Activated CD8-positive, alpha-beta T cell treated with anti-CD3 and anti-CD28 coated beads, Interleukin-2, amount 10 ng/mL, durations not matched to agents 7 days and 5 days (primary cell): ENCODE measurements around the gene UBN1. TPM values are rescaled to one million over a fixed set of nuclear protein-coding genes. Genes with fewer than 3 reads are reported as not detected.

Experiments
- ATAC-seq: fragments of 150-1000 bp; cut with Tn5 transposase; one replicate; pipeline ENCODE4 v1.10.0; 2021; ENCODE audit warnings: moderate library complexity
- CTCF ChIA-PET: fragments of 350-600 bp; sonication (Branson Sonifier 250); formaldehyde crosslinking; loops from one replicate; lab custom pipeline; 2021; ENCODE audit warnings: antibody characterized with exemption; lab: Charles Lee
- POLR2A ChIA-PET: fragments of 350-600 bp; sonication (Branson Sonifier 250); formaldehyde crosslinking; loops from one replicate; lab custom pipeline; 2021; ENCODE audit warnings: antibody characterized with exemption; lab: Charles Lee
- DNase-seq: peaks from one replicate; pipeline ENCODE4 v3.0.0-alpha.2; 2020
- H3K27ac Mint-ChIP-seq: one replicate; pipeline ENCODE4 v1.8.0; 2021; ENCODE audit warnings: mild to moderate bottlenecking, mixed read lengths
- H3K27me3 Mint-ChIP-seq: one replicate; pipeline ENCODE4 v1.8.0; 2021; ENCODE audit warnings: low read depth, mixed read lengths
- H3K36me3 Mint-ChIP-seq: one replicate; pipeline ENCODE4 v1.8.0; 2021; ENCODE audit warnings: low read depth, mixed read lengths
- H3K4me1 Mint-ChIP-seq: one replicate; pipeline ENCODE4 v1.8.0; 2021; ENCODE audit warnings: low read depth, mixed read lengths
- H3K4me3 Mint-ChIP-seq: one replicate; pipeline ENCODE4 v1.8.0; 2021; ENCODE audit warnings: mild to moderate bottlenecking, mixed read lengths
- H3K9me3 Mint-ChIP-seq: one replicate; pipeline ENCODE4 v1.8.0; 2022; ENCODE audit warnings: mixed read lengths; ENCODE audit not compliant: insufficient read depth
- total RNA-seq, 2 experiments: library from RNA; stranded (reverse); gene quantifications; one replicate each; pipeline ENCODE4 v1.2.3, GENCODE V29; 2021

Gene UBN1
- total RNA-seq, 2 experiments from 2014 or later, result 42.1 to 44.1 TPM

DNA sequence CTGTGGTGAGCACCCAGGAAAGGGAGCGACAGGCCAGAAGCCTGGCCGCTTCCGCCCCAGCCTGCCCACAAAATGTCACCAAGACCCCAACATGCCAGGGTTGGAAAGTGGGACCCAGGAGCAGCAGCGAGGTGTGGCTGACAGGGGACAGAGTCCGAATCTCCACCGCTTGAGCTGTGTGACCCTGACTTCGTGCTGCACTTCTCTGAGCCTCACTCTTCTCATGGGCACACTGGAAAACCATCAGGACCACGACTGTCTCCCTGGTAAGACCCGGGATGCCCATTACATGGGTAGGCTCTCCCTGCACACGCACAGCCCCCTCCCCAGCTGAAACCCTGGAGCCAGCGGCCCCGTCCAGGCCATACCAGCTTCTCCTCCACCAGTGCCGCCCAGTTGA lies 54.8 kb downstream of the UBN1 start:
- Mint-ChIP-seq H3K4me3 (no peak overlapping the region), H3K9me3 (no peaks in the 10 kb centered on the region), H3K36me3 (no peaks in the 10 kb centered on the region), H3K27me3 (peaks cover 7% of the 10 kb centered on the region), H3K27ac (no peak overlapping the region), H3K4me1 (no peaks in the 10 kb centered on the region)
- POLR2A ChIA-PET, result no interaction called here
- no peak for ATAC-seq
- no peak for DNase-seq
- CTCF ChIA-PET, result no interaction called here

DNA sequence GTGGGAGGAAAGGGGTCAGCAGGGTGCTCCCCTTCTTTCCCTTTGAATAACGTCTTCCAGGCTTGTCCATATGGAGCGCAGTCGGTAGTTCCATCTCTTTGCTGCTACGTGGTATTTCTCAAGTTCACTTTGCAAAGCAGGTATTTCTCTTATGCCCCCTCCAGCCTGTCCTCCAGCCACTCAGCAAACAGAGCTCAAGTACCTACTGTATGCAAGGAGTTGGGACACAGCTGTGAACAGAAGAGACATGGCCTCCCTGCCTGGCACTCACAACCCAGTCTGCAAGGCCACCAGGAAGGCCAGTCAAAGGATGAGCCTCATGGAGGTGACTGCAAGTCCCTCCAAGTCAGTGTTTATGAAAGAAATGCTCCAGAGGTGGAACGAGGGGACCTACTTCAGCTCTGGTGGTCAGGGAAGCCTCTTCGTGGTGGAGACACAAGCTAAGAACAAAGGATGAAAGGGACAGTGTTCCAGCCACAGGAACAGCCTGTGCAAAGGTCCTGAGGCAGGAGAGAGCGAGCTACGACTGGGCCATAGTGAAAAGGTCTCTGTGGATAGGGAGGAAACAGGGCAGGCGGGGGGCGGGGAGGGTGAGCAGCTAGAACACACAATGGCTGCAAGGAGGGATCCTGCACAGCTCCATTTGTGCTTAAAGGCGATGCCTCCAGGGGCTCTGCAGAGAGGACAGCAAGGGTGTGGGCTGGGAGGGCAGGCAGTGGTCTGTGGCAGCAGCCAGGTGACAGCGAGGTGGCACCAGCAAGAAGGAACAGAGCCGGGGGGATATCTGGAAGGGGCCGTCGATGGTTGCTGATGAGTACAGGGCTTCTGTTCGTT lies 57.0 kb downstream of the UBN1 start:
- Mint-ChIP-seq H3K9me3 (no peaks in the 10 kb centered on the region), H3K27ac (no peak overlapping the region), H3K4me1 (no peaks in the 10 kb centered on the region), H3K4me3 (no peak overlapping the region), H3K27me3 (peaks cover 12% of the 10 kb centered on the region), H3K36me3 (no peaks in the 10 kb centered on the region)
- POLR2A ChIA-PET, result interaction anchor here (0.8 kb wide), 1 partner anchor 29 kb away, joined by 3 read pairs; no protein-coding TSS in a partner anchor
- CTCF ChIA-PET, result no interaction called here
- no peak for ATAC-seq
- no peak for DNase-seq

DNA sequence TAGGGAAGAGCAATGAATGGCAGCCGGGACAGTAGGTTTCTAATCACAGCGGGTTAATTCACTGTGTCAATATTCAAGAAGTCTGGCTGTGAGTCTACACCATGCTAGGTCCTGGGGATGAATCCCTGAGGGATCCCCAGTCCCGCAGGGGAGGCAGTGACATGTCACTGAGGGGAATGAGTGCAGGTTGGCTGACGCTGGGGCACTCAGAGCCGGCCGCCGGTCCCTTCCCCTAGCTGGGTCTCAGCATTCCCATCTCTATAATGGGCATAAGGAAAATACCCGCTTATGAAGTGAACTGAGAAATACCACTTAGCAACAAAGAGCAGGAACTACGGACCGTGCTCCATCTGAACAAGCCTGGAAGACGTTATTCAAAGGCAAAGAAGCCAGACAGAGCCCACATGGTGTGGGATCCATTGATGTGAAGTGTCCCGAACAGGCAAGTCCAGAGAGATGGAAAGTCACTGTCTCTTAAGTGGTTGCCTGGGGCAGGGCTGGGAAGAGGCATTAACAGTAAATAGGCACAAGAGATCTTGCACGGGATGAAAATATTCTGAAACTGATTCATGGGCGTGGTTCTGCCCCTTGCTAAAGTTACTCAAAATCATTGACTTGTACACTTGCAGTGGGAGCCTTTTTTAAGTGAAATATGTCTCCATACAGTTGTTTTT lies 57.8 kb downstream of the UBN1 start:
- Mint-ChIP-seq H3K9me3 (no peaks in the 10 kb centered on the region), H3K4me1 (no peaks in the 10 kb centered on the region), H3K36me3 (no peaks in the 10 kb centered on the region), H3K27ac (no peak overlapping the region), H3K27me3 (peaks cover 12% of the 10 kb centered on the region), H3K4me3 (no peak overlapping the region)
- DNase-seq (no peak), ATAC-seq (no peak)
- POLR2A ChIA-PET, result no interaction called here
- CTCF ChIA-PET, result no interaction called here

DNA sequence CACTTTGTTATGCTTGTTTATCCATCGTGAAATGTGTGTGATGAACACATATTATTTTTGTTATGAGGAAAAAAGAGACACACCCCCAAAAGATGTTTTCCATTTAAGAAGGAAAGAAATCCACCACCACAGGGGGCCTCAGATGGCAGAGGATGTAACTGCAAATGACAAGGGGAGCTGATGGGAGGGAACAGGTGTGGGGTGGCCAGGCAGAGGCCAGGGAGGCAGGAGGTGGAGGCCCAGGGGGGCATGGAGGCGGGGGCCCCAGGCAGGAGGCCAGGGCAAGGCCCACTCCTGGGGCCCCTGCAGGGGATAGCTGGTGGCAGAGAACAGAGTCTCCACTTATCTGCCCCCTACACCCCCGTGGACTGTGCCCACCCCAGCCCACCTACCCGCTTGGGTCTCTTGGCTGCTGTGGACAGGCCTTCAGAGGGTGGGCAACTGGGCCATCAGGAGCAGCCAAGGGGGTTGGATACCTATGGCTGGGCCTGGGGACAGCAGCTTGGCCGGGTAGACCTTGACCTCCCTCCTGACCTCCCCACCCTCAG lies 61.6 kb downstream of the UBN1 start:
- CTCF ChIA-PET, result no interaction called here
- DNase-seq (no peak), ATAC-seq (no peak)
- no peak overlapping the region for H3K4me3 Mint-ChIP-seq
- H3K9me3 Mint-ChIP-seq, result no peaks in the 10 kb centered on the region
- POLR2A ChIA-PET, result no interaction called here
- H3K36me3 Mint-ChIP-seq, result no peaks in the 10 kb centered on the region
- peaks cover 12% of the 10 kb centered on the region for H3K27me3 Mint-ChIP-seq
- no peak overlapping the region for H3K27ac Mint-ChIP-seq
- H3K4me1 Mint-ChIP-seq, result no peaks in the 10 kb centered on the region

DNA sequence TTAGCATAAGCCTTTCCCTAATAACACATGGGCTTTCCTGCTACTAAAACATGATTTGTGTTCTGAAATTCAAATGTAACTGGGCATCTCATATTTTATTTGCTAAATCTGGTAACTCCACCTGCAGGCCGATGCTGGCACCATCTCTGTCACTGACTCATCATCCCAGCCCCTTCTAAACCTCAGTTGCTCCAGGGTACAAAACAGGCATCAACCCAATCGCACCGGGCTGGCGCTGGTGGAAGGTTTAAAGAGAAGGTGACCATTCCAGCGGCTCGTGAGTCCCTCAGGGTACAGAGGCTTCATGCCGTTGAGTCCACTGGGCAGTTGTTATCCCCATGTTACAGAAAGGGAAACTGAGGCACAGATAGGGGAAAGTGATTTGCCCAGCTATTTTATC lies 62.5 kb downstream of the UBN1 start:
- Mint-ChIP-seq H3K4me3 (no peak overlapping the region), H3K36me3 (no peaks in the 10 kb centered on the region), H3K9me3 (no peaks in the 10 kb centered on the region), H3K27me3 (peaks cover 12% of the 10 kb centered on the region), H3K27ac (no peak overlapping the region), H3K4me1 (no peaks in the 10 kb centered on the region)
- DNase-seq (no peak), ATAC-seq (no peak)
- ChIA-PET CTCF (no interaction called here), POLR2A (no interaction called here)

DNA sequence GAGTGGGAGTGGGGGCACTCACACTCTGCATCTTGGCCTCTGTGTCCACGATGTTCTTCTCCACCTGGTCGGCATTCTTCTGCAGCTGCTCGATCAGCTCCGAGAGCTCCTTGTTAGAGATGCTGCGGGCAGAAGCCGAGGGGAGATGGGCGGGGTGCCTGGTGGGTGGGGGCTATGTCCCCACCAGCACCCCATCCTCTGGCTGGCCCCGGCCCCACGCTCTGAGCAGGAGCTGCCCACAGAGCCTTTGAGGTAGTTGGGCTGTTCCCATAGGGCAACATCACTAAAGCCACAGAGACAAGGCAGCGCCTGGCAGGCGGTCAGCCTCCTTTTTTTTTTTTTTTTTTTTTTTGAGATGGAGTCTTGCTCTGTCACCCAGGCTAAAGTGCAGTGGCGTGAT lies 63.5 kb downstream of the UBN1 start:
- ChIA-PET CTCF (no interaction called here), POLR2A (no interaction called here)
- DNase-seq, result no peak
- no peak overlapping the region for H3K4me3 Mint-ChIP-seq
- no peaks in the 10 kb centered on the region for H3K4me1 Mint-ChIP-seq
- no peak for ATAC-seq
- no peaks in the 10 kb centered on the region for H3K9me3 Mint-ChIP-seq
- H3K36me3 Mint-ChIP-seq, result no peaks in the 10 kb centered on the region
- H3K27ac Mint-ChIP-seq, result no peak overlapping the region
- H3K27me3 Mint-ChIP-seq, result peaks cover 8% of the 10 kb centered on the region

DNA sequence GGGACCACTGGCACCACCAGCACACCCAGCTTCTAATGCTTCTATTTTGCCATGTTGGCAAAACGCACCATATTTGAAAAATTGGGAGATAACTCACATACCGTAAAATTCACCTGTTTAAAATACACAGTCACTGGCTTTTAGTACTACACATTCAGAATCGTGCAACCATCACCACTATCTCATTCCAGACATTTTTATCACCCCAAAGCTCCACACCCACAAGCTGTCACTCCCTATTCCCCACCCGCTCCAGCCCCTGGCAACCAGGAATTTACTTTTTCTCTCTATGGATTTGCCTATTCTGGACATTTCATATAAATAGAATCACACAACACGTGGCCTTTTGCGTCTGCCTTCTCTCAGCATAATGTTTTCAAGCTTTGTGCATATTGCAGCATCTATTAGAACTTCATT lies 64.7 kb downstream of the UBN1 start:
- H3K4me3 Mint-ChIP-seq, result no peak overlapping the region
- ATAC-seq (no peak), DNase-seq (no peak)
- no peaks in the 10 kb centered on the region for H3K36me3 Mint-ChIP-seq
- POLR2A ChIA-PET, result no interaction called here
- CTCF ChIA-PET, result interaction anchor here (1.4 kb wide), 1 partner anchor 43 kb away, joined by 3 read pairs; no protein-coding TSS in a partner anchor
- H3K4me1 Mint-ChIP-seq, result no peaks in the 10 kb centered on the region
- peaks cover 5% of the 10 kb centered on the region for H3K27me3 Mint-ChIP-seq
- no peaks in the 10 kb centered on the region for H3K9me3 Mint-ChIP-seq
- H3K27ac Mint-ChIP-seq, result no peak overlapping the region

DNA sequence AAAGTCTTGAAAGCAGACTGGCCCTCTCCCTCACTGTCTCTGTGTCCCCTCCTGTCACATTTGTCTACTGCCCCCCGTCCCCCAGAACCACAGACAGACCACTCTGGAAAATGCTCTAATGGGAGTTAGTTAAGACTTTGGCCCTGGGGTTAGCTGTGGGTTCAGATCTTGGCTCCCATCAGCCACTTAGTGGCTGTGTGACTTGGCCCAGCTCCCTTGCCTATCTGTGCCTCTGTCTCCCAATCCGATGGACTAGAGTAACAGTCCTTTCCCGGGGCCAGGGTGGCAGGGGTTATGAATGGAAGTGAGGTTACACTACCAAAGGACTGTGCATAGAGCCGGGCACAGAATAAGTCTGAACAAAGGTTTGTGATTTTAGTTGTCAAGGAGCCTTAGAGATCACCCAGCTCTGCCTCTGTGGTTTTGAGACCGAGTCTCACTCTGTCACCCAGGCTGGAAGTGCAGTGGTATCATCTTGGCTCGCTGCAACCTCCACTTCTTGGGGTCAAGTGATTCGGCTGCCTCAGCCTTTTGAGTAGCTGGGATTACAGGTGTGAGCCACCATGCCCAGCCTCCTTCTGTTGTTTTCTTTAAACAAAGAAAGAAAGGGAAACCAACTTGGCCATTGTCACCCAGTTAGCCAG lies 66.0 kb downstream of the UBN1 start:
- H3K4me1 Mint-ChIP-seq, result no peaks in the 10 kb centered on the region

DNA sequence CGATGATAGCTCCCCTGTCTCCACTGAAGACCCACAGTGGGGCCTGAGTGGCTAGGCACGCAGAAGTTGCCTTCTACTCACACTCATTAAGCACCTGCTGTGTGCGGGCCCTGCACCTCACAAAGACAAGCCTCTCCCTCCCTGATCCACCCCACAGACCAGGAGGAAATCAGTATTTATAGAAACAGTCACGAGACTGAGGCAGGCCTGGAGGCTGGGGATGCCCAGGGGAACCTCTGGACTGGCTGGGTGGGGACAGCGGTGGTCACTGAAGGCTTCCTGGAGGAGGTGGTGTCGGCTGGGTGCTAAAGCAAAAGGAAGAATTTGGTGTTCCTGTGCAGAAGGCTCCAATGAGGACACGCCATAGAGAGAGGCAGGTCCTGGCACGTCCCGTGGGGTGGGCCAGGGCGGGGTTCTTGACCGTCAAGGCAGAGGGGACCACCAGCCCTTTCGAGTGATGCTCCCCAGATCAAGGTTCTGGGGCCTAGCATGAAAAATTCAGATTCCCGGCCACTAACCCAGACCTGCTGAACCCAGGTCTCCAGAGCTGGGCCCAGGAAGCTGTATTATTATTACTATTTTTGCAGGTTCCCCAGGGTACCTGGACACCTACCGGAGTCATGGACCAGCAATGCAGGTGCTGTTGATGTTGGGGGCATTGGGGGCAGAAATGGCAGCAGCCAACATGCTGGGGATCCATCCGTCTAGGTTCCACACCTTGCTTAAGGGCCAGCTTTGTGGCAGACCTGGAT lies 66.7 kb downstream of the UBN1 start:
- no peaks in the 10 kb centered on the region for H3K27me3 Mint-ChIP-seq
- no peak overlapping the region for H3K27ac Mint-ChIP-seq
- H3K36me3 Mint-ChIP-seq, result no peaks in the 10 kb centered on the region
- H3K4me1 Mint-ChIP-seq, result no peaks in the 10 kb centered on the region
- DNase-seq (no peak), ATAC-seq (no peak)
- POLR2A ChIA-PET, result no interaction called here
- no peaks in the 10 kb centered on the region for H3K9me3 Mint-ChIP-seq
- H3K4me3 Mint-ChIP-seq, result no peak overlapping the region
- CTCF ChIA-PET, result no interaction called here

More for the DNA sequence above, 66.0 kb downstream of the UBN1 start:
- Mint-ChIP-seq H3K4me3 (no peak overlapping the region), H3K36me3 (no peaks in the 10 kb centered on the region), H3K27me3 (peaks cover 1% of the 10 kb centered on the region), H3K27ac (no peak overlapping the region), H3K9me3 (no peaks in the 10 kb centered on the region)
- POLR2A ChIA-PET, result no interaction called here
- ATAC-seq (no peak), DNase-seq (no peak)
- CTCF ChIA-PET, result interaction anchor here (1.4 kb wide), 1 partner anchor 42 kb away, joined by 3 read pairs; no protein-coding TSS in a partner anchor

DNA sequence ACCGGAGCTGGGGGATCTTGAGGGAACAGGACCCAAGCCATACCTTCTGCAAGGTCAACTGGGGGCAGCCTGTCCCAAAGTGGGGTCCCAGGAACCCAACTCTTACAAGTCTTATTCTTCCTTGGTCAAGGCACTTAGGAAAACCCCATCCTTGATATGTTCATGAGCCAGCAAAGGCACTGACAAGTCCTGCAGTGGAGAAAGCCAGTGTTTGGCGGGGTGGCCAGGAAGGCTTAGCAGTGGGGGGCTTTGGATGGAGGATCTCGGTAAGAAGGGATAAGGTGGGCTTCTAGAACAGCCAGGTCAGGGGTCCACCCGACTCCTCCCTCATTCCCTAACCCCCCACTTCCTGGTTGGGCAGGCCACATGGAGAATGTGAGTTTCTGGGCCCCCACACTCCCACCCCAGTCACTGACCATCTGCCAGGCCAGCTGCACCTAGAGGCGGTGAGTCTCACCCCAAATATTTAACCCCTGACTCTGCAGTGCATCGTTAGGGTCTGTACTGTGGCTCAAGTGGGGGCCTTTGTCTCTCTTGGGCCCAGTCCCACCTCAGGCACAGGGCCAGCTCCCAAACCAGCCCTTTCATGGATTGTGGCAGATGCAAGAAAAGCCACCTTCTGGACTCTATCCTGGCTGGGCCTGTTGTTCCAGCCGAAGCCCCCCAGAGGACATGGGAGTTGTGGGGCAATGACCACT lies 67.4 kb downstream of the UBN1 start:
- no peak for DNase-seq
- Mint-ChIP-seq H3K9me3 (no peaks in the 10 kb centered on the region), H3K27me3 (no peaks in the 10 kb centered on the region), H3K27ac (no peak overlapping the region), H3K4me3 (no peak overlapping the region), H3K36me3 (no peaks in the 10 kb centered on the region), H3K4me1 (no peaks in the 10 kb centered on the region)
- no peak for ATAC-seq
- ChIA-PET CTCF (no interaction called here), POLR2A (no interaction called here)

DNA sequence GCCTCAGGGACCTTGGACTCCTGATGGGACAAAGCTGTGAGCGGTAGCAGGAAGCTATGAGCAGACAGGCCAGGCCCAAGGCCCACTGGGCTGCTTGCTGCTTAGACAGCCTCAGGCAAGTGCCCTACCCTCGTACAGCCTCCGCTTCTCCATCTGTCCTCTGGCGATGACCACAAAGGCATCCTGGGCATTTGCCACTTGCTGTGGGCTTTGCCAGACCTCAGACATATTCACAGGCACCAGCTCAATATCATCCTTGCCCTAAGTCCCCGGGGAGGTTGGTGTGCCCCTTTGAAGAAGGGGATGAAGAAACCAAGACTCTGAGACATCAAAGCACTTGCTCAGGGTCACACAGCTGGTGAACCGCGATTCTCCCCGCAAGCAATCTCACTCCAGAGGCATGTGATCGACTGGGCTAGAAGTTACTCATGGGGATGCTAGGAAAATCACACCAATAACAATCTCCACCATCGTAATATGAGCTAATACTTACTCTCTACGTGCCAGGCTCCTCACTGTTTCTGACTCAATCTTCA lies 68.0 kb downstream of the UBN1 start:
- Mint-ChIP-seq H3K27me3 (no peaks in the 10 kb centered on the region), H3K9me3 (no peaks in the 10 kb centered on the region), H3K4me1 (no peaks in the 10 kb centered on the region), H3K27ac (no peak overlapping the region), H3K36me3 (no peaks in the 10 kb centered on the region), H3K4me3 (no peak overlapping the region)
- ATAC-seq, result no peak
- CTCF ChIA-PET, result no interaction called here
- POLR2A ChIA-PET, result no interaction called here
- DNase-seq, result no peak
